Bronchial epithelial cell (primary cell): ENCODE results near the gene EPHA1. TPM values are rescaled to one million over a fixed set of nuclear protein-coding genes. Genes with fewer than 3 reads are reported as not detected.

Source experiments
- DNase-seq: peaks from one replicate; pipeline ENCODE4 v3.0.0-alpha.2; 2010; ENCODE audit warnings: low read depth
- FAIRE-seq: peaks from 2 replicates; lab custom pipeline; 2011; peaks lifted over from hg19 to GRCh38; lab: Jason Lieb, UNC
- H3K27me3 ChIP-seq: 2 replicates; pipeline ENCODE4 v1.5.1; 2011; ENCODE audit warnings: low read length; ENCODE audit not compliant: control insufficient read depth, insufficient read depth
- H3K36me3 ChIP-seq: 2 replicates; pipeline ENCODE4 v1.5.1; 2011; ENCODE audit warnings: low read length; ENCODE audit not compliant: control insufficient read depth, insufficient read depth
- H3K4me3 ChIP-seq: 2 replicates; pipeline ENCODE4 v1.5.1; 2011; ENCODE audit warnings: mild to moderate bottlenecking, low read depth, low read length, control low read depth
- CTCF ChIP-seq: IDR thresholded peaks from 2 replicates; pipeline ENCODE4 v1.5.1; 2011; ENCODE audit warnings: mild to moderate bottlenecking, moderate library complexity, low read length, control low read depth, inconsistent platforms; ENCODE audit not compliant: insufficient read depth, severe bottlenecking
- total RNA-seq: library from RNA; depleted of rRNA; stranded (reverse); fragments of >200 nt; gene quantifications from 2 replicates; pipeline ENCODE4 v1.2.1, GENCODE V29; 2014

The EPHA1 gene
- total RNA-seq, 1 donor from 2014 or later, result 19.0 TPM

GRCh38 chr7:143382126-143382790 is 26.4 kb downstream of the EPHA1 start:
- peaks cover 17% of the 10 kb centered on the region for H3K36me3 ChIP-seq
- DNase-seq, result no peak
- H3K4me3 ChIP-seq, result peak overlapping the region; percentile 83

GRCh38 chr7:143381427-143382125 is 27.1 kb downstream of the EPHA1 start:
- DNase-seq, result no peak

More at GRCh38 chr7:143382126-143382790, 26.4 kb downstream of the EPHA1 start:
- H3K27me3 ChIP-seq, result no peaks in the 10 kb centered on the region
- no peak for FAIRE-seq
- TF ChIP-seq CTCF, result no peak

GRCh38 chr7:143380646-143381426 is 27.8 kb downstream of the EPHA1 start, which contains the start of gene ZYX:
Gene ZYX (plus strand): TSS chr7:143381345. CDS start chr7:143381572, 227 bp downstream.
- FAIRE-seq (no peak), DNase-seq (peak; percentile 74)
- no peak for TF ChIP-seq CTCF
- peaks cover 5% of the 10 kb centered on the region for H3K36me3 ChIP-seq
- peak within 1 kb of the TSS; percentile 83 for H3K4me3 ChIP-seq
- H3K27me3 ChIP-seq, result no peaks in the 10 kb centered on the region

More at GRCh38 chr7:143381427-143382125, 27.1 kb downstream of the EPHA1 start:
- no peak for TF ChIP-seq CTCF
- H3K27me3 ChIP-seq, result no peaks in the 10 kb centered on the region
- peak overlapping the region; percentile 83 for H3K4me3 ChIP-seq
- H3K36me3 ChIP-seq, result peaks cover 11% of the 10 kb centered on the region
- no peak for FAIRE-seq

- Histone ChIP-seq H3K4me3 (peak overlapping the region; percentile 83), H3K27me3 (no peaks in the 10 kb centered on the region), H3K36me3 (peaks cover 5% of the 10 kb centered on the region)
- DNase-seq, result peak; percentile 68
- TF ChIP-seq CTCF, result peak; percentile 87
- no peak for FAIRE-seq
Measured at GRCh38 chr7:143380260-143380645, 28.4 kb downstream of the EPHA1 start.

GRCh38 chr7:143379611-143380259 is 28.9 kb downstream of the EPHA1 start:
- peak overlapping the region; percentile 83 for H3K4me3 ChIP-seq
- peaks cover 5% of the 10 kb centered on the region for H3K36me3 ChIP-seq
- FAIRE-seq, result no peak
- no peak for DNase-seq
- TF ChIP-seq CTCF, result no peak
- no peaks in the 10 kb centered on the region for H3K27me3 ChIP-seq
